SK-N-SH treated with all-trans-retinoic acid at 6 μM for 48 hours (cell line): ENCODE data around the gene ABCC6.

ENCODE experiments used
- ATAC-seq: fragments of 200-7000 bp; cut with Tn5 transposase; 3 replicates; pipeline ENCODE4 v1.9.1; 2020; ENCODE audit warnings: mild to moderate bottlenecking, moderate library complexity
- ARNTL ChIP-seq: fragments of 450-650 bp; formaldehyde crosslinking; IDR thresholded peaks from 2 replicates; pipeline ENCODE4 v1.5.0; 2020; ENCODE audit warnings: low read depth, mild to moderate bottlenecking, moderate library complexity, borderline replicate concordance
- BACH2 ChIP-seq: fragments of 250-450 bp; sonication (Bioruptor Pico); IDR thresholded peaks from 2 replicates; pipeline ENCODE4 v1.9.0; 2021; ENCODE audit warnings: mild to moderate bottlenecking, borderline replicate concordance
- CREB5 ChIP-seq: fragments of 250-450 bp; sonication (Bioruptor Pico); IDR thresholded peaks from 2 replicates; pipeline ENCODE4 v1.5.1; 2020; ENCODE audit warnings: low read depth, mild to moderate bottlenecking, moderate library complexity
- CSDC2 ChIP-seq: fragments of 250-450 bp; sonication (Bioruptor Pico); IDR thresholded peaks from 2 replicates; pipeline ENCODE4 v1.5.0; 2020; ENCODE audit warnings: mild to moderate bottlenecking, moderate library complexity
- ESRRG ChIP-seq: fragments of 250-450 bp; sonication (Bioruptor Pico); IDR thresholded peaks from 2 replicates; pipeline ENCODE4 v1.6.1; 2021; ENCODE audit warnings: mild to moderate bottlenecking
- GLIS3 ChIP-seq: fragments of 250-450 bp; sonication (Bioruptor Pico); IDR thresholded peaks from 2 replicates; pipeline ENCODE4 v1.5.0; 2020; ENCODE audit warnings: mild to moderate bottlenecking, moderate library complexity
- ISL1 ChIP-seq: fragments of 250-450 bp; sonication (Bioruptor Pico); IDR thresholded peaks from 2 replicates; pipeline ENCODE4 v2.1.2; 2022; ENCODE audit warnings: mild to moderate bottlenecking, moderate library complexity
- OSR1 ChIP-seq: fragments of 250-450 bp; sonication (Bioruptor Pico); IDR thresholded peaks from 2 replicates; pipeline ENCODE4 v1.8.0; 2022; ENCODE audit warnings: moderate library complexity, mild to moderate bottlenecking, inconsistent platforms
- PPARA ChIP-seq: fragments of 250-450 bp; sonication (Bioruptor Pico); IDR thresholded peaks from 2 replicates; pipeline ENCODE4 v1.5.0; 2020; ENCODE audit warnings: mild to moderate bottlenecking, borderline replicate concordance
- SNAI2 ChIP-seq: fragments of 250-450 bp; sonication (Bioruptor Pico); IDR thresholded peaks from 2 replicates; pipeline ENCODE4 v1.5.0; 2020; ENCODE audit warnings: mild to moderate bottlenecking, moderate library complexity
- TOX ChIP-seq: fragments of 250-450 bp; sonication (Bioruptor Pico); IDR thresholded peaks from 2 replicates; pipeline ENCODE4 v1.8.0; 2021; ENCODE audit warnings: mild to moderate bottlenecking, moderate library complexity, borderline replicate concordance
- ZC3H10 ChIP-seq: fragments of 250-450 bp; sonication (Bioruptor Pico); IDR thresholded peaks from 2 replicates; pipeline ENCODE4 v1.5.1; 2021; ENCODE audit warnings: mild to moderate bottlenecking, moderate library complexity
- ZFP3 ChIP-seq: fragments of 250-450 bp; sonication (Bioruptor Pico); IDR thresholded peaks from 2 replicates; pipeline ENCODE4 v1.5.0; 2020; ENCODE audit warnings: mild to moderate bottlenecking, moderate library complexity
- ZNF565 ChIP-seq: fragments of 450-650 bp; formaldehyde crosslinking; conservative IDR thresholded peaks from 2 replicates; pipeline ENCODE4 v1.5.0; 2020; ENCODE audit warnings: low read depth, mild to moderate bottlenecking, moderate library complexity
- ZNF70 ChIP-seq: fragments of 450-650 bp; formaldehyde crosslinking; IDR thresholded peaks from 2 replicates; pipeline ENCODE4 v1.5.0; 2020; ENCODE audit warnings: mild to moderate bottlenecking, moderate library complexity
- ZNF8 ChIP-seq: fragments of 450-650 bp; formaldehyde crosslinking; IDR thresholded peaks from 2 replicates; pipeline ENCODE4 v1.5.0; 2020; ENCODE audit warnings: mild to moderate bottlenecking, moderate library complexity
- TF ChIP-seq, protein P1 (sequence below): fragments of 250-450 bp; sonication (Bioruptor Pico); IDR thresholded peaks from 2 replicates; pipeline ENCODE4 v1.5.1; 2021; ENCODE audit warnings: mild to moderate bottlenecking, moderate library complexity
- TF ChIP-seq, protein P2 (sequence below): fragments of 250-450 bp; sonication (Bioruptor Pico); IDR thresholded peaks from 2 replicates; pipeline ENCODE4 v1.5.0; 2020; ENCODE audit warnings: mild to moderate bottlenecking, moderate library complexity
- TF ChIP-seq, protein P3 (sequence below): fragments of 250-450 bp; sonication (Bioruptor Pico); IDR thresholded peaks from 2 replicates; pipeline ENCODE4 v1.8.0; 2021; ENCODE audit warnings: low read depth, mild to moderate bottlenecking, moderate library complexity, borderline replicate concordance

The ABCC6 gene

GRCh38 chr16:16143931-16144330 lies 79.4 kb downstream of the ABCC6 start:
- ATAC-seq, result no peak
- no peak for TF ChIP-seq CSDC2 (CRISPR knock-in tag)
- TF ChIP-seq, protein P1, sequence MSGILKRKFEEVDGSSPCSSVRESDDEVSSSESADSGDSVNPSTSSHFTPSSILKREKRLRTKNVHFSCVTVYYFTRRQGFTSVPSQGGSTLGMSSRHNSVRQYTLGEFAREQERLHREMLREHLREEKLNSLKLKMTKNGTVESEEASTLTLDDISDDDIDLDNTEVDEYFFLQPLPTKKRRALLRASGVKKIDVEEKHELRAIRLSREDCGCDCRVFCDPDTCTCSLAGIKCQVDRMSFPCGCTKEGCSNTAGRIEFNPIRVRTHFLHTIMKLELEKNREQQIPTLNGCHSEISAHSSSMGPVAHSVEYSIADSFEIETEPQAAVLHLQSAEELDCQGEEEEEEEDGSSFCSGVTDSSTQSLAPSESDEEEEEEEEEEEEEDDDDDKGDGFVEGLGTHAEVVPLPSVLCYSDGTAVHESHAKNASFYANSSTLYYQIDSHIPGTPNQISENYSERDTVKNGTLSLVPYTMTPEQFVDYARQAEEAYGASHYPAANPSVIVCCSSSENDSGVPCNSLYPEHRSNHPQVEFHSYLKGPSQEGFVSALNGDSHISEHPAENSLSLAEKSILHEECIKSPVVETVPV, result no peak
- no peak for TF ChIP-seq PPARA (CRISPR knock-in tag)
- no peak for TF ChIP-seq OSR1
- no peak for TF ChIP-seq ISL1
- TF ChIP-seq ZNF565 (CRISPR knock-in tag), result no peak
- TF ChIP-seq ESRRG (CRISPR knock-in tag), result no peak
- TF ChIP-seq, protein P2, sequence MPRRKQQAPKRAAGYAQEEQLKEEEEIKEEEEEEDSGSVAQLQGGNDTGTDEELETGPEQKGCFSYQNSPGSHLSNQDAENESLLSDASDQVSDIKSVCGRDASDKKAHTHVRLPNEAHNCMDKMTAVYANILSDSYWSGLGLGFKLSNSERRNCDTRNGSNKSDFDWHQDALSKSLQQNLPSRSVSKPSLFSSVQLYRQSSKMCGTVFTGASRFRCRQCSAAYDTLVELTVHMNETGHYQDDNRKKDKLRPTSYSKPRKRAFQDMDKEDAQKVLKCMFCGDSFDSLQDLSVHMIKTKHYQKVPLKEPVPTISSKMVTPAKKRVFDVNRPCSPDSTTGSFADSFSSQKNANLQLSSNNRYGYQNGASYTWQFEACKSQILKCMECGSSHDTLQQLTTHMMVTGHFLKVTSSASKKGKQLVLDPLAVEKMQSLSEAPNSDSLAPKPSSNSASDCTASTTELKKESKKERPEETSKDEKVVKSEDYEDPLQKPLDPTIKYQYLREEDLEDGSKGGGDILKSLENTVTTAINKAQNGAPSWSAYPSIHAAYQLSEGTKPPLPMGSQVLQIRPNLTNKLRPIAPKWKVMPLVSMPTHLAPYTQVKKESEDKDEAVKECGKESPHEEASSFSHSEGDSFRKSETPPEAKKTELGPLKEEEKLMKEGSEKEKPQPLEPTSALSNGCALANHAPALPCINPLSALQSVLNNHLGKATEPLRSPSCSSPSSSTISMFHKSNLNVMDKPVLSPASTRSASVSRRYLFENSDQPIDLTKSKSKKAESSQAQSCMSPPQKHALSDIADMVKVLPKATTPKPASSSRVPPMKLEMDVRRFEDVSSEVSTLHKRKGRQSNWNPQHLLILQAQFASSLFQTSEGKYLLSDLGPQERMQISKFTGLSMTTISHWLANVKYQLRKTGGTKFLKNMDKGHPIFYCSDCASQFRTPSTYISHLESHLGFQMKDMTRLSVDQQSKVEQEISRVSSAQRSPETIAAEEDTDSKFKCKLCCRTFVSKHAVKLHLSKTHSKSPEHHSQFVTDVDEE (CRISPR knock-in tag), result no peak
- no peak for TF ChIP-seq ARNTL (CRISPR knock-in tag)
- no peak for TF ChIP-seq ZFP3
- TF ChIP-seq ZNF70 (CRISPR knock-in tag), result no peak
- TF ChIP-seq TOX (CRISPR knock-in tag), result no peak
- TF ChIP-seq, protein P3, sequence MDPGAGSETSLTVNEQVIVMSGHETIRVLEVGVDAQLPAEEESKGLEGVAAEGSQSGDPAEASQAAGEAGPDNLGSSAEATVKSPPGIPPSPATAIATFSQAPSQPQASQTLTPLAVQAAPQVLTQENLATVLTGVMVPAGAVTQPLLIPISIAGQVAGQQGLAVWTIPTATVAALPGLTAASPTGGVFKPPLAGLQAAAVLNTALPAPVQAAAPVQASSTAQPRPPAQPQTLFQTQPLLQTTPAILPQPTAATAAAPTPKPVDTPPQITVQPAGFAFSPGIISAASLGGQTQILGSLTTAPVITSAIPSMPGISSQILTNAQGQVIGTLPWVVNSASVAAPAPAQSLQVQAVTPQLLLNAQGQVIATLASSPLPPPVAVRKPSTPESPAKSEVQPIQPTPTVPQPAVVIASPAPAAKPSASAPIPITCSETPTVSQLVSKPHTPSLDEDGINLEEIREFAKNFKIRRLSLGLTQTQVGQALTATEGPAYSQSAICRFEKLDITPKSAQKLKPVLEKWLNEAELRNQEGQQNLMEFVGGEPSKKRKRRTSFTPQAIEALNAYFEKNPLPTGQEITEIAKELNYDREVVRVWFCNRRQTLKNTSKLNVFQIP, result no peak
- no peak for TF ChIP-seq BACH2 (CRISPR knock-in tag)

DNA sequence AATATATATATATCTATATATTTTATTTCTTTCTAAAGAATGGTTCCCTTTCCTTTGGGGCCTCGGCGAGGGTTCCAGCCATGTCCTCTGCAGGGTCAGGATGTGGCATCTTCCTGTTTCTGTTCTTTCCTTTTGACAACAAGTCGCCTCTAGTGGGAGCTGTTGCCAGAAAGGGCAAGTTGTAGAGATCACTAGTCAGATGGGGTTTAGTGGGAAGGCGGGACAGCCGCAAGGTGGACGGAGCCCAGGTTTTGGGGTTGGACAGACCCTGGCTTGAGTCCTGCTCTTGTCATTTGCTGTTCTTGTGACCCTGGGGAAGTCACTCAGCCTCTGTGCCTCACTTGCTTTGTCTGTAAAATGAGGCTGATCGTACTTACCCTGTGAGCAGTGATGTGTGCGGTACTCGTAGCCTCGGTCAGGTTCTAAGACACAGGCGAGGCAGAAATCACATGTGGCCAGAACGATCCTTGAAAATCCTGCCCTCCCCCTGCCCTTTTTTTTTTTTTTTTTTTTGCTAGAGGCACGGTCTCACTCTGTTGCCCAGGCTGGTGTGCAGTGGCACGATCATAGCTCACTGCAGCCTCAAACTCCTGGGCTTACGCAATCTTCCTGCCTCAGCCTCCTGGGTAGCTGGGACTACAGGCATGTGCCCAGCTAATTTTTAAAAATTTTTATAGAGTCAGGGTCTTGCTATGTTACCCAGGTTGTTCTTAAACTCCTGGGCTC lies 80.1 kb downstream of the ABCC6 start:
- TF ChIP-seq, protein P3, result no peak
- no peak for TF ChIP-seq ZC3H10 (CRISPR knock-in tag)
- TF ChIP-seq BACH2 (CRISPR knock-in tag), result no peak
- no peak for TF ChIP-seq CSDC2 (CRISPR knock-in tag)
- TF ChIP-seq TOX (CRISPR knock-in tag), result no peak
- TF ChIP-seq GLIS3 (CRISPR knock-in tag), result no peak
- TF ChIP-seq CREB5 (CRISPR knock-in tag), result no peak
- TF ChIP-seq ZNF70 (CRISPR knock-in tag), result no peak
- no peak for TF ChIP-seq ZNF565 (CRISPR knock-in tag)
- TF ChIP-seq, protein P2 (CRISPR knock-in tag), result no peak
- no peak for TF ChIP-seq SNAI2 (CRISPR knock-in tag)
- no peak for TF ChIP-seq OSR1
- no peak for TF ChIP-seq ZNF8 (CRISPR knock-in tag)
- ATAC-seq, result peak; percentile 48; the same call in 1 of the 3 replicates
